NCI-H1417 treated with DMSO at 0.1 percent for 48 hours (cell line): ENCODE results near the gene PTGR3.

ENCODE experiments used
- DNase-seq: peaks from one replicate; lab custom pipeline; 2025; lab: John Stamatoyannopoulos, UW

Gene PTGR3

GRCh38 chr18:75214766-75215510, 6.0 kb upstream of the PTGR3 start:
- peak; percentile 34 for DNase-seq

- no peak for DNase-seq
Measured at GRCh38 chr18:75214332-75214690, 5.4 kb upstream of the PTGR3 start.

- DNase-seq: peak; percentile 63
Measured at GRCh38 chr18:75213611-75214331, 4.8 kb upstream of the PTGR3 start.

- no peak for DNase-seq
Measured at GRCh38 chr18:75212751-75213090, 3.8 kb upstream of the PTGR3 start.

GRCh38 chr18:75211953-75212750, 3.2 kb upstream of the PTGR3 start:
- peak; percentile 30 for DNase-seq

- no peak for DNase-seq
Measured at GRCh38 chr18:75211626-75211952, 2.6 kb upstream of the PTGR3 start.

- peak; percentile 62 for DNase-seq
Measured at GRCh38 chr18:75211002-75211621, 2.2 kb upstream of the PTGR3 start.

- DNase-seq: peak; percentile 72
Measured at GRCh38 chr18:75210274-75211001, 1.5 kb upstream of the PTGR3 start, which contains the start of gene TSHZ1. Gene TSHZ1 (plus strand): TSS chr18:75210797. CDS start chr18:75211877, 1,080 bp downstream.

- no peak for DNase-seq
Measured at GRCh38 chr18:75209951-75210258, 966 bp upstream of the PTGR3 start.

- no peak for DNase-seq
Measured at GRCh38 chr18:75208836-75209128, 157 bp downstream of the PTGR3 start.

- DNase-seq: peak; percentile 40
Measured at GRCh38 chr18:75208155-75208835, 644 bp downstream of the PTGR3 start.

- no peak for DNase-seq
Measured at GRCh38 chr18:75207310-75208154, 1.4 kb downstream of the PTGR3 start.

- DNase-seq: no peak
Measured at GRCh38 chr18:75206452-75207309, 2.3 kb downstream of the PTGR3 start.

GRCh38 chr18:75205514-75206132, 3.3 kb downstream of the PTGR3 start:
- DNase-seq: no peak

- no peak for DNase-seq
Measured at GRCh38 chr18:75204732-75205513, 4.0 kb downstream of the PTGR3 start.

GRCh38 chr18:75204269-75204731, 4.6 kb downstream of the PTGR3 start:
- DNase-seq: no peak

GRCh38 chr18:75203416-75204268, 5.3 kb downstream of the PTGR3 start:
- DNase-seq: no peak
